HG02981 (cell line): Measurements from ENCODE around the gene RGS6.

ENCODE experiments used
- ATAC-seq: cut with Tn5 transposase; IDR thresholded peaks from one replicate; pipeline ENCODE4 v1.9.1; 2021; ENCODE audit warnings: mild to moderate bottlenecking, moderate library complexity; ENCODE audit not compliant: unreplicated experiment

The RGS6 gene

GRCh38 chr14:72615451-72616121, 683.4 kb downstream of the RGS6 start:
- ATAC-seq, result no peak
